Stimulated activated CD4-positive, alpha-beta T cell treated with anti-CD3 and anti-CD28 coated beads, Interleukin-12 subunit alpha, Interleukin-12 subunit beta, amount 100 ng/mL, for 24 hours (primary cell): ENCODE results near the gene TCEANC2.
"Not testable (repeated sequence)": the region's sequence is repeated elsewhere in the genome, so short reads cannot be mapped to it uniquely, and the experiment has no call there.

Experiments
- DNase-seq, 2 experiments: peaks; one replicate each; pipeline ENCODE4 v3.0.0-alpha.2; 2020; ENCODE audit warnings: low read depth in 2 of 2

TCEANC2 gene

GRCh38 chr1:54027848-54028247, 25.6 kb upstream of the TCEANC2 start:
- DNase-seq, result no peak

GRCh38 chr1:54028306-54029251, 24.8 kb upstream of the TCEANC2 start:
- no peak for DNase-seq

DNA sequence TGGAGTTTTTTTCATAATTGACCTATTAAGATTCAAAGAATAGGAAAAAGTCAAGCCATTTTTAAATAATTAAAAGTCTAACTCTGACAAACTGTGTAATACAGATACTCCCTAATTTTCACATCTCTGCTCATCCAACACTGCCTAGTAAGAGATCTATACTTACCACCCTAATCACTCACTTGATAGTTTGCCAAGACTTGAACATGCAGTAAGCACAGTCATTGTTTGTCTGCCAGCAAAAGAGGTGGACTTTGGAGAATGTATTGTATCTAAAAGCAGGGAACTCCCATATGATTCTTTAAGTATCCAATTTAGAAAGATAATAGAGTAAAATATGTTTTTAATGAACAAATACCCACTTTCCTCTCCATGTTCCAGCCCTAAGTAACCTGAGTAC, 15.9 kb upstream of the TCEANC2 start:
- no peak for DNase-seq

DNA sequence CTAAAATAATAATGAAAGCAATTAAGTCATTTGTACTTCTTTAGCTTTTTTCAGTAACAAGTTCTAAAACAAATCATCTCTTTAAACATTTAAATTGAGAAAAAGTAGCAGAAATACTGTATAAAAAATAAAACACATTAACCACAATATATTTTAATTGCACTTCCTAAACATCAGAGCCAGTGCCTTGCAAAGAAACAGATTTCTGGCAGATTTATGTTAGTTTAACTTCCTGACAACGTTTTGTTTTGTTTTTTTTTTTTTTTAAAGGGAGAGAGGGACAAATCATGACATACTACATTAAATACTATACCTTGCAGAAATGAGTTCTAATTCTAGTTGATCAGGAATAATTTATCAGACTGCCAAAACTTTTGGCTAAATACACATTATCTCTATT, 11.6 kb upstream of the TCEANC2 start:
- no peak for DNase-seq

- no peak for DNase-seq
These were observed 7.9 kb upstream of the TCEANC2 start for GRCh38 chr1:54045496-54045895.

- no peak for DNase-seq
These were observed 6.6 kb upstream of the TCEANC2 start for GRCh38 chr1:54046671-54047383.

- no peak for DNase-seq
These were observed 5.8 kb upstream of the TCEANC2 start for GRCh38 chr1:54047384-54048305.

GRCh38 chr1:54050435-54050834, 3.0 kb upstream of the TCEANC2 start:
- not testable (repeated sequence) for DNase-seq

DNA sequence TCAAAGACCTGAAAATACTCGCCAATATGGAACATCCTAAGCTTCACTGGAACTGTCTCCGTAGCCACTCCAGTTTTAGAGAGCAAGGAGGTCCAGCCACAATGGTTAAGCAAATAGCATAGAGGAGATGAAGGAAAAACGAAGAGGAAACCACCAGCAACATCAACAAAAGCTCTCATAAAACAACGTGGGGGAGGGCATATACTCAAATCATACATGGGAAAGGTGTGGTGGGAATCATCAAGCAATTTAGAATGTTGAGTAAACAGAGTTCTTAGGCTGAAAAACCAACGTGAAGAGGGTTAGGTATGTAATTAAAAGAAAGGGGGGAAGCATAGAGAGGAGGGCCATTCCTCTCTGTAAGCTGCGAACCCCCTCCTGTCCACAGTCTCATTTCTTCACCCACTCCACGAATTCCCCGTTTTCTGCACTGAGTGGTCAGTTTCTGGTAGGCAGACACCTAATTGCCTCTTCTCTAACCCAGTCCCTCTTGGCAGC, 1.4 kb upstream of the TCEANC2 start:
- DNase-seq, result no peak

DNA sequence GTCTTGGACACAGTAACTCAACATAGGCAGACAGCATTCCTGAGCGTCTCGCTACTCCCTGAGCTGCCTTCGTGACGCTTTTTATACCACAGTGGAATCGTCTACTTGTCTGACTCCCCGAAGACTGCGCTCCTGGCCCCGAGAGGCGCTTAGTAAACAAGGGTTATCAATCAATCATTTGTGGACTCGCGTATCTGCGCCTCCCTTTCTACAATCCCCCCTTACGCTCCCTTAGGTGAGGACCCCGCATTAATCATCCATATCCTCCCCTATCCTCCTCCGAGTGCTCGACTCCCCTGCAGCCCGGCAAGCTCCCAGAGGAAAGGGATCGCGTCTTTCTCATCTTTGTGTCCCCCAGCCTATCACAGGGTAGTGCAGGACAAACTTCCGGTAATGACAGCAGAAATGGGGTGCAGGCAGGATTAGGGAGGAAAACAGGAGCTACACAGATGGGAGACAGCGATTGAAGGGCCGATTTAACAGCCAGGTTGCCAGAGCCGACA, 926 bp upstream of the TCEANC2 start:
- DNase-seq, result peak in 1 of 2 experiments; percentile 17

DNA sequence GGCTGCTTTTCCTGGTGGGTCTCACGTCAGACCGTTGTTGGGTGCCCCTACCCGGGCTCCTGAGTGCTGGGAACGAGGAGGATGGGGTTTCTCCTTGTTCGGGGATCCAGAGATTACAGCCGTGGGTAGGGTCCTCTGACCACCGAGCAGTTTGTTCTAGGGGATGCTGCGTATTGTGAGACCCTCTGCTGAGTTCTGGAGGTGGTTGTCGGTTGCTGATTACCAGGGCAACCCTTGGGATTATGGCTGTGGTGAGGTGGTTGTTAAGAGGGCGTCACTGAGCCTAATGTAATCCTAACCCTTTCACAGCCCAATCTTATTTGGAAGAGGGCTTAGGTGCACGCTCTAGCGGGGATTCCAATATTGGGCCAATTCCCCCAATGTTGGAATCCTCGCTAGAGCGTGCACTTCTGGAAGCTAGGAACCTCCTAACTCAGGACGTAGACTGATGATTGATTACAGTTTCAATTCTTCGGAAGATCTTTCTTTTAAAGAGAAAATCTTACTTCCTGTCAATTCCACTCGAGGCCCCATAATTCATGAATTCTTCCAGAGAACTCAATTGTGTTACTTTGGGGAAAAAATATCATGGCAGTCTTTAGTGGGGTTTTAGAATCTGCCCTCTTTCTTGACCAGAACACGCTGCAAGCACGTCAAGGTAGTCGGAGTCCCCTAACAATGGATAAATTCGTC, 483 bp downstream of the TCEANC2 start:
- DNase-seq, result no peak

DNA sequence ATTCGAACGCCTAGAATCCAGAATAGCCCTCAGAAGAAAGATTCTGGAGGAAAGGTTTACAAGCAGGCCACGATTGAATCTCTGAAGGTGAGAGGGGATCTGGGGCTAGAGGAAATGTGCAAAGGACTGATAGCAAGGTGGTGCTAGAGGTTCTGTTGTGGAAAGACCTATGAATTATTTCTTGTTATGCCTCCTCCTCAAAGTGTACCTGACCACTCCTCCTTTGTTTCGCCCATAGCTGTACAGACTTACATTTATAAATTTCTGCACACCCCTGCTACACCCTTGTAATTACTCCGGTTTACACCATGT, 986 bp downstream of the TCEANC2 start:
- DNase-seq, result no peak

DNA sequence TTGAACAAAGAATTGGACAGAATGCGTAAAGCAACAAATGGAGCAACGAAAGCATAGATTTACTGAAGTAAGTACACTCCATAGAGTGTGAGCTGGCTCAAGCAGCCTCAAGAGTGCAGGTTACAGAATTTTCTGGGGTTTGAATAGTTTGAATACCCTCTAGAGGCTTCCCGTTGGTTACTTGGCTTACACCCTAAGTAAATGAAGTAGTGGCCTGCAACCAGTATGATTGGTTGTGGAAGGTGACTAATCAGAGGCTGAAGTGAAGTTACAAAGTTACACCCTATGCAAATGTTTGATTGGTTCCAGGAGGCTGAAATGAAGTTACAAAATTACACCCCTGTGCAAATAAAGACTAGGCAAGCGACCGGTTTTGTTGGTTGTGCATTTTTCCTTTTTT, 10.9 kb downstream of the TCEANC2 start:
- DNase-seq, result no peak

DNA sequence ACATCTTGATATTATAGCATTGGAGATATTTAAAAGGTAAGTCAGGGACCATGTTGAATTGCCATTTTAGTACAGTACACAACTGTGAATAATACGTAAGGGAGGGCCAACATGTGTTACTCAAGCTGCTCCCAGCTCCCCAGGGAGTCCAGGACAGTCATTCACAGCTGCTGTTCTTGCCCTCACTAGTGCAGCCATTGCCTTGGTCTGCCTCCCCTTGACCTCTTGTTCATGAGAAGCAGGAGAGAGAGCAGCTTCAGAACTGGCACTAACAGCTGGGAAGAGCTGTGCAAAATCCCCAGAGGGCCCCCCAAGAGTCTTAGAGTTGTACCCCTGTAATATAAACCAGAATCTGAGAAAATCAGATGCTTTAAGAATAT, 16.4 kb downstream of the TCEANC2 start:
- DNase-seq, result no peak

DNA sequence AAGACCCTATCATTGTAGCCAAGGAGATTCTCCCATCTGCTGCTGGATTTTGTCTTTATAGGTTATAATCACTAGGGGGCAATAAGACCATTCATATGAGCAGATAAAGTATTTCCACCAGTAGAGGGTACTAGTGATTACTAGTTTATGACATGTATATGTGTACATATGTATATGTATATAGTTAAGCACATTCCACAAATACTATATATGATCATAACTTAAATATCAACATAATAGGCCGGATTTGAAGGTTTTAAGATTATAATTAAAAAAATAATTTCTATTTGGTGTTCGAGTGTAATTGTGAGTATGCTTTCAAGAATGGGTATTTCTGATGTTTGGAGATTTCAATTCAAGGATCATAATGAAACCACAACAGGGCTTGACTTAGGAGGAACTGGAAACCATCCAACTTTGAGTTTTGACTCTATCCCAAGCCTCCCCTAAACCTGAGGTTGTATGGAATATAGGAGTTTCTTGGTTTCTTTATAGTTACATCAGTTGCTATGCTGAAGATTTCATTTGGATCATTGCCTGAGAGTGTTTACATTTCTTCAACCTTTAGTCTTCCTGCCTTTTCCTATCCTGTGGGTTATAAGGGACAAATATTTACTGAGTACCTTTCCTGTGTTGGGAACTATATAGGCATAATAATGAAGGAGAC, 16.9 kb downstream of the TCEANC2 start:
- DNase-seq, result no peak

GRCh38 chr1:54077359-54077758, 24.0 kb downstream of the TCEANC2 start:
- DNase-seq, result no peak

- no peak for DNase-seq
These were observed 27.2 kb downstream of the TCEANC2 start for GRCh38 chr1:54080598-54081049.

DNA sequence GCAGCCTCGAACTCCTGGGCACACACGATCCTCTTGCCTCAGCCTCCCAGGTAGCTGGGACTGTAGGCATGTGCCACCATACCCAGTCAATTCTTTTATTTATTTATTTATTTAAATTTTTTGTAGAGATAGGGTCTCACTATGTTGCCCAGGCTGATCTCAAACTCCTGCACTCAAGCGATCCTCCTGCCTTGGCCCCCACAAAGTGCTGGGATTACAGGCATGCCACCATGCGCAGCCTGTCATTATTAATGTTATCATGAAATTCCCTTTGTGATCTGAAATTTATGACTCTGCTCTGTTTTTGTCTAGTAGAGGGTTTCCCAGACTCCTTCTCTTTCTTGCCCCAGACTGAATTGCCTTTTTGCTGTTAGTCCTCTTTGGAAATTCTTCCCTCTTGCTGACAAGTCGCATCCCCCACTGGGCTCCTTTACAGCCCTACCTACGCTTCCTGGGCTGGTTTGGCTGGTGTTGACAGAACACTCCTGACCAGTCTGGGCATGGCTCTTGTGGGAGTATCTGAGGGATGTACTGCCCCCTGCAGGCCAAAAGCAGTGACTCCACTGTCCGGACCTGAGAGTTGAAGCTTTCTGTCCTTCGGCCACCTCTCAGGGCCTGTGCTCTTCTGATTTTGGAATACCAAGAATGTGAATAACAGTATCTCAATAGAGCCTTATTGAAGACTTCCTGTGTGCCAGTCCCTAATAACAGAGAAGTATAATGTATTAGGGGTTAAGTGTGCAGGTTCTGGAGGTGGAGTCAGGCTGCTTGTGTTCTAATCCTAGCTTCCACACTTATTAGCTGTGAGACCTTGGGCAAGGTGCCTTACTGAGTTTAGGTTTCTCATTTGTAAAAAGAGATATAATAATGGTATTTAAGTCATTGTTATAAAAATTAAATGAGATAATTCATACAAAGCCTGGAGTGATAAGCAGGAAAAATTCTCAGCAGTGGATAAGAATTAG, 28.2 kb downstream of the TCEANC2 start:
- DNase-seq, result peak; percentile 9 to 62

DNA sequence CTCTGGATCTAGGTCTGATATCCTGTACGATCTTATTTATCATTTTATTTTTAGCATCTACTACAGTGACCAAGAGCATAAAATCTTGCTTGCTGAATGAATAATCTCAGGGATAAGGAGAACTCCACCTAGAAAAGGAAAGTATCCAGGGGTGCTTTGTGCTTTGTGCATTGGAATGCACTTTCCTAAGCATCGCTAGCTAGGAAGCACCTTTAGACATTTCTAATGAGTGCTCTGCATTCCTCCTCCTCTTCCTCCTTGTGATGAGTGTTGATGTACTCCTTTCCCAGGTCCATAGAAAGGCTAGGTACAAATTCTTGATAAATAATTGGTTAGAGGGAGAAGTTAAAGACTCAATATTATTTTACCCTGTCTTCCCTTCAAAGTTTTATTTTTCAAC, 31.4 kb downstream of the TCEANC2 start:
- DNase-seq, result no peak
